SK-N-SH (cell line): ENCODE results near the gene PCP4L1. TPM values are rescaled to one million over a fixed set of nuclear protein-coding genes. Genes with fewer than 3 reads are reported as not detected.

Source experiments
- CTCF ChIA-PET: fragments of 300-600, 350-600 bp; formaldehyde crosslinking; extraction: SDS; loops from one replicate; lab custom pipeline; 2021; lab: Yijun Ruan, JAX
- POLR2A ChIA-PET: fragments of 350-600 bp; sonication (Branson Sonifier 250); formaldehyde crosslinking; extraction: SDS; loops from one replicate; lab custom pipeline; 2020; ENCODE audit warnings: antibody characterized with exemption, inconsistent platforms; lab: Yijun Ruan, JAX
- DNase-seq: peaks from one replicate; pipeline ENCODE4 v3.0.0; 2012
- H2AFZ ChIP-seq: fragments of 200-600 bp; sonication (generic); 2 replicates; pipeline ENCODE4 v1.8.1; 2016; ENCODE audit warnings: antibody characterized with exemption, mild to moderate bottlenecking, low read depth
- H3F3A ChIP-seq: fragments of 200-600 bp; sonication (generic); replicated peaks from 2 replicates; pipeline ENCODE3; 2016; ENCODE audit warnings: antibody characterized with exemption, mild to moderate bottlenecking; ENCODE audit not compliant: insufficient read depth
- H3K27ac ChIP-seq, 2 experiments: fragments of 200-500 bp in 1 of 2; fragments of 200-600 bp in 1 of 2; sonication (Bioruptor generic) in 1 of 2; sonication (generic), shearing (Covaris generic) in 1 of 2; 2 replicates each; pipeline versions ENCODE4 v1.5.1 to v1.6.1; 2014 to 2016; ENCODE audit warnings: low read depth in 2 of 2, inconsistent platforms in 1 of 2, low read length in 1 of 2, mild to moderate bottlenecking in 1 of 2, mixed read lengths in 1 of 2
- H3K27me3 ChIP-seq: fragments of 200-600 bp; sonication (generic), shearing (Covaris generic); 2 replicates; pipeline ENCODE4 v1.6.1; 2016; ENCODE audit warnings: mixed run types; ENCODE audit not compliant: insufficient read depth
- H3K36me3 ChIP-seq, 2 experiments: fragments of 200-500 bp in 1 of 2; fragments of 200-600 bp in 1 of 2; sonication (Bioruptor generic) in 1 of 2; sonication (generic) in 1 of 2; replicated peaks in 1 of 2; 2 replicates each; pipeline versions ENCODE3 to v1.5.1; 2014 to 2016; ENCODE audit warnings: low read length in 1 of 2, mild to moderate bottlenecking in 1 of 2; ENCODE audit not compliant: insufficient read depth in 2 of 2, control insufficient read depth in 1 of 2
- H3K4me1 ChIP-seq, 2 experiments: fragments of 200-500 bp in 1 of 2; fragments of 200-600 bp in 1 of 2; sonication (Bioruptor generic) in 1 of 2; sonication (generic), shearing (Covaris generic) in 1 of 2; 2 replicates each; pipeline versions ENCODE4 v1.5.1 to v1.6.1; 2014 to 2016; ENCODE audit warnings: low read depth in 1 of 2, low read length in 1 of 2, mixed run types in 1 of 2; ENCODE audit not compliant: insufficient read depth in 2 of 2, control insufficient read depth in 1 of 2
- H3K4me2 ChIP-seq: fragments of 200-600 bp; sonication (generic), shearing (Covaris generic); 2 replicates; pipeline ENCODE4 v1.6.1; 2017; ENCODE audit warnings: mixed run types
- H3K4me3 ChIP-seq, 2 experiments: fragments of 200-500 bp in 1 of 2; fragments of 200-600 bp in 1 of 2; sonication (Bioruptor generic) in 1 of 2; sonication (generic), shearing (Covaris generic) in 1 of 2; 2 replicates each; pipeline versions ENCODE4 v1.5.1 to v1.8.1; 2014 to 2016; ENCODE audit warnings: low read depth in 2 of 2, inconsistent platforms in 1 of 2, low read length in 1 of 2, mild to moderate bottlenecking in 1 of 2, mixed read lengths in 1 of 2, moderate library complexity in 1 of 2
- H3K79me2 ChIP-seq: fragments of 200-600 bp; sonication (generic); 2 replicates; pipeline ENCODE4 v1.8.1; 2017; ENCODE audit warnings: mild to moderate bottlenecking; ENCODE audit not compliant: insufficient read depth
- H3K9ac ChIP-seq: fragments of 200-600 bp; sonication (generic); 2 replicates; pipeline ENCODE4 v1.6.1; 2017; ENCODE audit warnings: mixed run types
- H3K9me2 ChIP-seq: fragments of 200-600 bp; sonication (generic); 2 replicates; pipeline ENCODE4 v1.6.1; 2017; ENCODE audit warnings: mixed run types
- H3K9me3 ChIP-seq: fragments of 200-600 bp; sonication (generic); 2 replicates; pipeline ENCODE4 v1.6.1; 2017; ENCODE audit warnings: mixed run types, mild to moderate bottlenecking, moderate library complexity
- H4K20me1 ChIP-seq: fragments of 200-600 bp; sonication (generic); 2 replicates; pipeline ENCODE4 v1.6.1; 2017; ENCODE audit warnings: mild to moderate bottlenecking, mixed run types; ENCODE audit not compliant: insufficient read depth
- CHD2 ChIP-seq: fragments of 150-350 bp; IDR thresholded peaks from 2 replicates; pipeline ENCODE4 v1.6.1; 2018; ENCODE audit warnings: low read length; ENCODE audit not compliant: partially characterized antibody
- CTCF ChIP-seq: fragments of 200-600 bp; sonication (generic); IDR thresholded peaks from 2 replicates; pipeline ENCODE4 v1.6.1; 2017; ENCODE audit warnings: antibody characterized with exemption, mild to moderate bottlenecking, moderate library complexity
- EP300 ChIP-seq, 2 experiments: IDR thresholded peaks; 2 replicates each; pipeline versions ENCODE4 v1.4.0 to v1.6.1; 2012; ENCODE audit warnings: borderline replicate concordance in 1 of 2, low read depth in 1 of 2, low read length in 1 of 2
- EZH2phosphoT487 ChIP-seq: fragments of 200-600 bp; sonication (generic); IDR thresholded peaks from 2 replicates; pipeline ENCODE4 v1.6.1; 2017; ENCODE audit warnings: low read depth, mixed run types, mild to moderate bottlenecking, antibody characterized with exemption, moderate library complexity, borderline replicate concordance
- FOXJ3 ChIP-seq: sonication (generic); formaldehyde crosslinking; IDR thresholded peaks from 2 replicates; pipeline ENCODE4 v1.5.1; 2020; ENCODE audit warnings: mild to moderate bottlenecking, missing genetic modification reagents
- FOXM1 ChIP-seq: IDR thresholded peaks from 2 replicates; pipeline ENCODE4 v1.4.0; 2012; ENCODE audit warnings: low read depth, mild to moderate bottlenecking
- MXI1 ChIP-seq: IDR thresholded peaks from 2 replicates; pipeline ENCODE4 v1.6.1; 2012; ENCODE audit warnings: mild to moderate bottlenecking, low read depth, low read length, improper control_type of control experiment
- NFIC ChIP-seq: IDR thresholded peaks from 2 replicates; pipeline ENCODE4 v1.4.0; 2012; ENCODE audit warnings: borderline replicate concordance
- POLR2AphosphoS5 ChIP-seq: IDR thresholded peaks from 2 replicates; pipeline ENCODE4 v1.6.1; 2012; ENCODE audit warnings: low read depth, low read length
- RAD21 ChIP-seq: IDR thresholded peaks from 2 replicates; pipeline ENCODE4 v1.6.1; 2012; ENCODE audit warnings: mild to moderate bottlenecking, low read length
- RCOR1 ChIP-seq: fragments of 150-350 bp; IDR thresholded peaks from 2 replicates; pipeline ENCODE4 v1.6.1; 2017; ENCODE audit warnings: antibody characterized with exemption, low read length
- RFX5 ChIP-seq: IDR thresholded peaks from 2 replicates; pipeline ENCODE4 v1.6.1; 2012; ENCODE audit warnings: mild to moderate bottlenecking, improper control_type of control experiment, low read length
- RXRA ChIP-seq: IDR thresholded peaks from 2 replicates; pipeline ENCODE4 v1.4.0; 2012; ENCODE audit warnings: low read depth, mild to moderate bottlenecking, borderline replicate concordance
- SIN3A ChIP-seq: IDR thresholded peaks from 2 replicates; pipeline ENCODE4 v1.6.1; 2012; ENCODE audit warnings: low read depth, mild to moderate bottlenecking, low read length, moderate library complexity, borderline replicate concordance
- SMC3 ChIP-seq: IDR thresholded peaks from 2 replicates; pipeline ENCODE4 v1.6.1; 2012; ENCODE audit warnings: low read depth, low read length, improper control_type of control experiment
- ZBTB33 ChIP-seq: IDR thresholded peaks from 2 replicates; pipeline ENCODE4 v1.4.0; 2012; ENCODE audit warnings: low read depth, borderline replicate concordance
- WGBS: methylation state at CpG from one replicate; pipeline ENCODE4 v1.1.6; 2017; ENCODE audit warnings: low lambda C conversion rate; 5-methylcytosine and 5-hydroxymethylcytosine counted together
- polyA plus RNA-seq, 3 experiments: library from polyadenylated mRNA; depleted of rRNA; stranded (reverse); fragments of >200 nt; gene quantifications; 2 replicates each; pipeline ENCODE4 v1.2.3, GENCODE V29; 2012
- TF ChIP-seq, protein P1 (sequence below): IDR thresholded peaks from 2 replicates; pipeline ENCODE4; 2012

Gene PCP4L1
- polyA plus RNA-seq (2012; rRNA removed) = not detected in 2 replicates
- polyA plus RNA-seq (2012; cell fraction: cytosol; rRNA removed) = 0.04 TPM in 1 of 2 replicates, not detected in the other
- polyA plus RNA-seq (2012; cell fraction: nucleus; rRNA removed) = not detected in 2 replicates

- DNase-seq = peak; percentile 90
- no peak for TF ChIP-seq POLR2AphosphoS5
- TF ChIP-seq, protein P1, sequence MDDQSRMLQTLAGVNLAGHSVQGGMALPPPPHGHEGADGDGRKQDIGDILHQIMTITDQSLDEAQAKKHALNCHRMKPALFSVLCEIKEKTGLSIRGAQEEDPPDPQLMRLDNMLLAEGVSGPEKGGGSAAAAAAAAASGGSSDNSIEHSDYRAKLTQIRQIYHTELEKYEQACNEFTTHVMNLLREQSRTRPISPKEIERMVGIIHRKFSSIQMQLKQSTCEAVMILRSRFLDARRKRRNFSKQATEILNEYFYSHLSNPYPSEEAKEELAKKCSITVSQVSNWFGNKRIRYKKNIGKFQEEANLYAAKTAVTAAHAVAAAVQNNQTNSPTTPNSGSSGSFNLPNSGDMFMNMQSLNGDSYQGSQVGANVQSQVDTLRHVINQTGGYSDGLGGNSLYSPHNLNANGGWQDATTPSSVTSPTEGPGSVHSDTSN = peak; percentile 96
- no peak for TF ChIP-seq FOXM1
- TF ChIP-seq EZH2phosphoT487 = no peak
- no peak for TF ChIP-seq RXRA
- no peak for TF ChIP-seq MXI1
- H3K27ac ChIP-seq = no peak within 1 kb of the TSS
- WGBS = 11% methylated on average over 12 of the region's 62 CpGs
- H3K79me2 ChIP-seq = no peaks in the 10 kb centered on the region
- ChIA-PET POLR2A (no interaction called here), CTCF (interaction anchor here (0.8 to 1.5 kb wide), 5 partner anchors 9 to 83 kb away, joined by 4 to 5 read pairs (median 4); no protein-coding TSS in a partner anchor)
- H3K4me2 ChIP-seq = peak within 1 kb of the TSS; percentile 84
- no peaks in the 10 kb centered on the region for H3F3A ChIP-seq
- H3K9ac ChIP-seq = no peak within 1 kb of the TSS
- peaks cover 0 to 8% of the 10 kb centered on the region in 2 experiments; a peak in 1 of 4 replicates for H3K4me1 ChIP-seq
- H3K9me3 ChIP-seq = peaks cover 8% of the 10 kb centered on the region; the same call in 1 of the 2 replicates
- H3K36me3 ChIP-seq = no peaks in the 10 kb centered on the region
- H3K9me2 ChIP-seq = no peaks in the 10 kb centered on the region
- peaks cover 32% of the 10 kb centered on the region for H3K27me3 ChIP-seq
- H3K4me3 ChIP-seq = peak within 1 kb of the TSS; percentile 50 to 67
- peak within 1 kb of the TSS; percentile 78 for H2AFZ ChIP-seq
- no peaks in the 10 kb centered on the region for H4K20me1 ChIP-seq
Observed at GRCh38 chr1:161258439-161259344, at the start of gene PCP4L1. Gene PCP4L1 (plus strand): TSS chr1:161258745. CDS start chr1:161258975, 230 bp downstream.

GRCh38 chr1:161209790-161210409 lies 48.6 kb upstream of the PCP4L1 start:
- Histone ChIP-seq H3K36me3 (peaks cover 68% of the 10 kb centered on the region in 2 experiments), H2AFZ (no peak overlapping the region), H3K4me2 (no peak overlapping the region), H3K79me2 (peaks cover 19% of the 10 kb centered on the region; the same call in 1 of the 2 replicates), H4K20me1 (no peaks in the 10 kb centered on the region), H3F3A (peaks cover 16% of the 10 kb centered on the region), H3K9ac (no peak overlapping the region), H3K4me3 (no peak overlapping the region; a peak in 1 of 4 replicates), H3K4me1 (no peaks in the 10 kb centered on the region), H3K9me3 (no peaks in the 10 kb centered on the region), H3K27me3 (no peaks in the 10 kb centered on the region), H3K27ac (no peak overlapping the region), H3K9me2 (no peaks in the 10 kb centered on the region)
- WGBS = 36% methylated on average over 9 of the region's 11 CpGs
- ChIA-PET POLR2A (no interaction called here), CTCF (interaction anchor here (0.6 to 6.1 kb wide), 13 partner anchors 8 to 173 kb away, joined by 3 to 62 read pairs (median 4); partner anchors contain the start of genes APOA2, NDUFS2 and TOMM40L)
- peak; percentile 84 for DNase-seq
- TF ChIP-seq SMC3 = peak; percentile 78
- TF ChIP-seq CTCF = peak; percentile 95
- TF ChIP-seq EZH2phosphoT487 = no peak
- TF ChIP-seq RAD21 = peak; percentile 77
- TF ChIP-seq FOXM1 = no peak
- TF ChIP-seq POLR2AphosphoS5 = no peak
- no peak for TF ChIP-seq ZBTB33
- TF ChIP-seq FOXJ3 = no peak
- TF ChIP-seq NFIC = no peak
- TF ChIP-seq, protein P1 = no peak
- TF ChIP-seq CHD2 = peak; percentile 46
- TF ChIP-seq RFX5 = no peak
- no peak for TF ChIP-seq RCOR1
- TF ChIP-seq EP300 (IDR thresholded peaks at IDR 0.05; ENCODE audit: borderline replicate concordance in 1 of 2, low read depth in 1 of 2, low read length in 1 of 2) = no peak
- TF ChIP-seq SIN3A = 0 out of 2 replicates have a peak, but pooled peaks have one; percentile 34
